Coronary artery (tissue), 2 donors: Measurements from ENCODE around the gene CEBPE.

Source experiments
- DNase-seq: peaks from one replicate; pipeline ENCODE4 v3.0.0-alpha.2; 2017; ENCODE audit warnings: low spot score
- H3K27ac ChIP-seq, 2 donors: fragments of 200-600 bp; sonication (generic); one replicate each; pipeline ENCODE4 v1.5.1; 2016 to 2019
- H3K4me3 ChIP-seq: fragments of 200-600 bp; sonication (generic); 2 replicates; pipeline ENCODE4 v1.5.1; 2016; ENCODE audit warnings: mild to moderate bottlenecking, moderate library complexity
- CTCF ChIP-seq: fragments of 200-600 bp; sonication (generic); IDR thresholded peaks from one replicate; pipeline ENCODE4 v1.5.1; 2019; ENCODE audit warnings: antibody characterized with exemption

The CEBPE gene

GRCh38 chr14:23162800-23163199, 43.7 kb upstream of the CEBPE start:
- no peak overlapping the region for H3K4me3 ChIP-seq
- H3K27ac ChIP-seq: peak overlapping the region in 1 of 2 donors; percentile 62
- DNase-seq: no peak
- TF ChIP-seq CTCF: no peak

GRCh38 chr14:23162005-23162404, 43.0 kb upstream of the CEBPE start:
- H3K4me3 ChIP-seq: no peak overlapping the region
- no peak overlapping the region for H3K27ac ChIP-seq
- no peak for DNase-seq
- TF ChIP-seq CTCF: no peak

GRCh38 chr14:23160924-23161522, 42.0 kb upstream of the CEBPE start:
- TF ChIP-seq CTCF: no peak
- no peak for DNase-seq
- Histone ChIP-seq H3K27ac (peak overlapping the region in 1 of 2 donors; percentile 75), H3K4me3 (no peak overlapping the region)

GRCh38 chr14:23159532-23159931, 40.5 kb upstream of the CEBPE start:
- H3K27ac ChIP-seq: no peak overlapping the region
- H3K4me3 ChIP-seq: no peak overlapping the region
- DNase-seq: no peak
- no peak for TF ChIP-seq CTCF

GRCh38 chr14:23158779-23159178, 39.7 kb upstream of the CEBPE start:
- no peak for DNase-seq
- H3K4me3 ChIP-seq: no peak overlapping the region
- H3K27ac ChIP-seq: no peak overlapping the region
- no peak for TF ChIP-seq CTCF

GRCh38 chr14:23154964-23155587, 36.0 kb upstream of the CEBPE start:
- TF ChIP-seq CTCF: no peak
- Histone ChIP-seq H3K4me3 (peak overlapping the region; percentile 47), H3K27ac (peak overlapping the region; percentile 94 to 95)
- peak; percentile 94 for DNase-seq
